Activated gamma-delta T cell treated with Interleukin-2 at 50 U/mL for 16 hours (primary cell): ENCODE measurements around the gene USH1C.
A peak's percentile ranks its signal among the peaks of the same experiment; 100 is the strongest.

Experiments used
- DNase-seq: peaks from one replicate; pipeline ENCODE4 v3.0.0-alpha.2; 2020

USH1C gene

GRCh38 chr11:17543574-17544180 lies 539 bp downstream of the USH1C start:
- DNase-seq, result no peak

- no peak for DNase-seq
These were observed 1.2 kb downstream of the USH1C start for GRCh38 chr11:17543041-17543440.

- no peak for DNase-seq
These were observed 2.0 kb downstream of the USH1C start for GRCh38 chr11:17542249-17542648.

GRCh38 chr11:17541330-17541885 lies 2.8 kb downstream of the USH1C start:
- no peak for DNase-seq

GRCh38 chr11:17540807-17541206 lies 3.4 kb downstream of the USH1C start:
- DNase-seq, result no peak

- DNase-seq, result no peak
These were observed 5.5 kb downstream of the USH1C start for GRCh38 chr11:17538731-17539130.

GRCh38 chr11:17538054-17538453 lies 6.2 kb downstream of the USH1C start:
- no peak for DNase-seq

- no peak for DNase-seq
These were observed 7.0 kb downstream of the USH1C start for GRCh38 chr11:17537261-17537660.

GRCh38 chr11:17535488-17535887 lies 8.7 kb downstream of the USH1C start:
- DNase-seq, result no peak

- DNase-seq, result no peak
These were observed 10.3 kb downstream of the USH1C start for GRCh38 chr11:17533778-17534415.

- no peak for DNase-seq
These were observed 10.9 kb downstream of the USH1C start for GRCh38 chr11:17533341-17533740.

GRCh38 chr11:17532784-17533183 lies 11.4 kb downstream of the USH1C start:
- no peak for DNase-seq

- no peak for DNase-seq
These were observed 12.5 kb downstream of the USH1C start for GRCh38 chr11:17531636-17532113.

- DNase-seq, result no peak
These were observed 13.1 kb downstream of the USH1C start for GRCh38 chr11:17531071-17531600.

GRCh38 chr11:17529844-17530185 lies 14.4 kb downstream of the USH1C start:
- DNase-seq, result no peak

- no peak for DNase-seq
These were observed 15.0 kb downstream of the USH1C start for GRCh38 chr11:17528906-17529843.

GRCh38 chr11:17528181-17528691 lies 16.0 kb downstream of the USH1C start:
- DNase-seq, result peak; percentile 25

GRCh38 chr11:17527628-17527995 lies 16.6 kb downstream of the USH1C start:
- no peak for DNase-seq

- no peak for DNase-seq
These were observed 17.1 kb downstream of the USH1C start for GRCh38 chr11:17526931-17527627.

GRCh38 chr11:17526326-17526725 lies 17.9 kb downstream of the USH1C start:
- no peak for DNase-seq

GRCh38 chr11:17525570-17525969 lies 18.6 kb downstream of the USH1C start:
- no peak for DNase-seq

- no peak for DNase-seq
These were observed 20.0 kb downstream of the USH1C start for GRCh38 chr11:17524221-17524620.
